NCI-H748 (cell line): ENCODE results near the gene GPATCH11.

ENCODE experiments used
- DNase-seq: peaks from one replicate; lab custom pipeline; 2025; ENCODE audit not compliant: unreplicated experiment; lab: John Stamatoyannopoulos, UW

The GPATCH11 gene

GRCh38 chr2:37083873-37084794 lies at the start of gene GPATCH11, which contains the start of gene HEATR5B:
Gene GPATCH11 (plus strand): TSS chr2:37084518. CDS start chr2:37088382, 3,864 bp downstream.
Gene HEATR5B (minus strand): TSS chr2:37084372. CDS start chr2:37083414, 958 bp downstream.
- peak; percentile 95 for DNase-seq

GRCh38 chr2:37037771-37038170 lies 46.5 kb upstream of the GPATCH11 start:
- no peak for DNase-seq

- DNase-seq = no peak
Observed at GRCh38 chr2:37039580-37039979, 44.7 kb upstream of the GPATCH11 start.

GRCh38 chr2:37052600-37053332 lies 31.6 kb upstream of the GPATCH11 start:
- no peak for DNase-seq

- DNase-seq = no peak
Observed at GRCh38 chr2:37059841-37060240, 24.5 kb upstream of the GPATCH11 start.

GRCh38 chr2:37060446-37060845 lies 23.9 kb upstream of the GPATCH11 start:
- no peak for DNase-seq

GRCh38 chr2:37061013-37061711 lies 23.2 kb upstream of the GPATCH11 start:
- no peak for DNase-seq

- DNase-seq = no peak
Observed at GRCh38 chr2:37061776-37062175, 22.5 kb upstream of the GPATCH11 start.

- DNase-seq = no peak
Observed at GRCh38 chr2:37068686-37069085, 15.6 kb upstream of the GPATCH11 start.

GRCh38 chr2:37070931-37071330 lies 13.4 kb upstream of the GPATCH11 start:
- DNase-seq = no peak

- peak; percentile 26 for DNase-seq
Observed at GRCh38 chr2:37080266-37080665, 4.1 kb upstream of the GPATCH11 start.

GRCh38 chr2:37080689-37081088 lies 3.6 kb upstream of the GPATCH11 start:
- no peak for DNase-seq

GRCh38 chr2:37084797-37085196 lies 479 bp downstream of the GPATCH11 start:
- no peak for DNase-seq

GRCh38 chr2:37085731-37086147 lies 1.4 kb downstream of the GPATCH11 start:
- DNase-seq = no peak

- DNase-seq = no peak
Observed at GRCh38 chr2:37090019-37090477, 5.7 kb downstream of the GPATCH11 start.

- no peak for DNase-seq
Observed at GRCh38 chr2:37091873-37092272, 7.6 kb downstream of the GPATCH11 start.

- no peak for DNase-seq
Observed at GRCh38 chr2:37096568-37096967, 12.2 kb downstream of the GPATCH11 start.

- DNase-seq = no peak
Observed at GRCh38 chr2:37098416-37099118, 14.2 kb downstream of the GPATCH11 start.

GRCh38 chr2:37100054-37100453 lies 15.7 kb downstream of the GPATCH11 start:
- DNase-seq = no peak

GRCh38 chr2:37102588-37102987 lies 18.3 kb downstream of the GPATCH11 start:
- no peak for DNase-seq

- no peak for DNase-seq
Observed at GRCh38 chr2:37104178-37104577, 19.9 kb downstream of the GPATCH11 start.
